WTC11 (cell line): ENCODE results near the gene MBD2. TPM values are rescaled to one million over a fixed set of nuclear protein-coding genes. Genes with fewer than 3 reads are reported as not detected.

Source experiments
- ATAC-seq: fragments of 200-7000 bp; cut with Tn5 transposase; 2 replicates; pipeline ENCODE4 v1.10.0; 2021; ENCODE audit warnings: mild to moderate bottlenecking, moderate library complexity
- CTCF ChIA-PET: fragments of 300-600 bp; sonication (Branson Sonifier 250); formaldehyde crosslinking; loops from one replicate; lab custom pipeline; 2021; ENCODE audit warnings: antibody characterized with exemption; lab: Charles Lee
- POLR2A ChIA-PET: fragments of 350-600 bp; sonication (Branson Sonifier 250); formaldehyde crosslinking; loops from one replicate; lab custom pipeline; 2021; ENCODE audit warnings: antibody characterized with exemption; lab: Charles Lee
- DNase-seq: peaks from one replicate; pipeline ENCODE4 v3.0.0; 2021; ENCODE audit warnings: low spot score
- H3K27ac Mint-ChIP-seq: 2 replicates; pipeline ENCODE4 v1.8.0; 2021; ENCODE audit warnings: mixed read lengths
- H3K27me3 Mint-ChIP-seq: 2 replicates; pipeline ENCODE4 v1.8.0; 2021; ENCODE audit warnings: low read depth, mild to moderate bottlenecking, moderate library complexity, mixed read lengths
- H3K36me3 Mint-ChIP-seq: 2 replicates; pipeline ENCODE4 v1.8.0; 2021; ENCODE audit warnings: mixed read lengths
- H3K4me1 Mint-ChIP-seq: 2 replicates; pipeline ENCODE4 v1.8.0; 2022; ENCODE audit warnings: mixed read lengths
- H3K4me3 Mint-ChIP-seq: 2 replicates; pipeline ENCODE4 v1.8.0; 2021; ENCODE audit warnings: mild to moderate bottlenecking, moderate library complexity, mixed read lengths
- H3K9me3 Mint-ChIP-seq: 2 replicates; pipeline ENCODE4 v1.8.0; 2021; ENCODE audit warnings: mixed read lengths
- CBFB ChIP-seq: sonication (generic); formaldehyde crosslinking; IDR thresholded peaks from 2 replicates; pipeline ENCODE4 v1.8.1; 2022; ENCODE audit warnings: mild to moderate bottlenecking, low read depth, missing genetic modification reagents
- ETV6 ChIP-seq: sonication (generic); formaldehyde crosslinking; IDR thresholded peaks from 2 replicates; pipeline ENCODE4 v1.8.1; 2022; ENCODE audit warnings: mild to moderate bottlenecking, missing genetic modification reagents
- FOXJ3 ChIP-seq: sonication (generic); formaldehyde crosslinking; IDR thresholded peaks from 2 replicates; pipeline ENCODE4 v1.9.0; 2021; ENCODE audit warnings: missing genetic modification reagents, mild to moderate bottlenecking, borderline replicate concordance
- FOXP1 ChIP-seq: sonication (generic); formaldehyde crosslinking; IDR thresholded peaks from 2 replicates; pipeline ENCODE4 v1.8.0; 2022; ENCODE audit warnings: missing genetic modification reagents, mild to moderate bottlenecking, moderate library complexity, borderline replicate concordance
- GRHL2 ChIP-seq: fragments of 250-450 bp; sonication (Bioruptor Pico); IDR thresholded peaks from 2 replicates; pipeline ENCODE4 v1.8.0; 2022; ENCODE audit warnings: mild to moderate bottlenecking, moderate library complexity; ENCODE audit not compliant: insufficient replicate concordance, severe bottlenecking
- IRF1 ChIP-seq: sonication (generic); formaldehyde crosslinking; IDR thresholded peaks from 2 replicates; pipeline ENCODE4 v1.8.0; 2023; ENCODE audit warnings: missing genetic modification reagents
- IRF2 ChIP-seq: sonication (generic); formaldehyde crosslinking; IDR thresholded peaks from 2 replicates; pipeline ENCODE4 v1.8.0; 2022; ENCODE audit warnings: low read depth, missing genetic modification reagents, borderline replicate concordance
- KAT7 ChIP-seq: sonication (generic); formaldehyde crosslinking; IDR thresholded peaks from 2 replicates; pipeline ENCODE4 v1.8.1; 2023; ENCODE audit warnings: missing genetic modification reagents, mild to moderate bottlenecking, borderline replicate concordance
- NFE2L1 ChIP-seq: sonication (generic); formaldehyde crosslinking; IDR thresholded peaks from 2 replicates; pipeline ENCODE4 v1.8.1; 2023; ENCODE audit warnings: missing genetic modification reagents
- NFYB ChIP-seq: sonication (generic); formaldehyde crosslinking; conservative IDR thresholded peaks from 2 replicates; pipeline ENCODE4 v1.8.0; 2022; ENCODE audit warnings: low read depth, missing genetic modification reagents
- NR2C2 ChIP-seq: sonication (generic); formaldehyde crosslinking; IDR thresholded peaks from 2 replicates; pipeline ENCODE4 v1.8.0; 2022; ENCODE audit warnings: mild to moderate bottlenecking, missing genetic modification reagents
- PRRX2 ChIP-seq: fragments of 250-450 bp; sonication (Bioruptor Pico); IDR thresholded peaks from 2 replicates; pipeline ENCODE4 v1.8.0; 2021; ENCODE audit warnings: mild to moderate bottlenecking
- SMAD4 ChIP-seq: sonication (generic); formaldehyde crosslinking; IDR thresholded peaks from 2 replicates; pipeline ENCODE4 v1.8.0; 2022; ENCODE audit warnings: mild to moderate bottlenecking, missing genetic modification reagents
- USF1 ChIP-seq: sonication (generic); formaldehyde crosslinking; IDR thresholded peaks from 2 replicates; pipeline ENCODE4 v1.8.0; 2022; ENCODE audit warnings: mild to moderate bottlenecking, missing genetic modification reagents
- ZBTB21 ChIP-seq: sonication (generic); formaldehyde crosslinking; IDR thresholded peaks from 2 replicates; pipeline ENCODE4 v1.8.1; 2023; ENCODE audit warnings: mild to moderate bottlenecking, missing genetic modification reagents, borderline replicate concordance
- ZNF232 ChIP-seq: sonication (generic); formaldehyde crosslinking; IDR thresholded peaks from 2 replicates; pipeline ENCODE4 v1.8.0; 2022; ENCODE audit warnings: mild to moderate bottlenecking, missing genetic modification reagents
- total RNA-seq: library from RNA; stranded (reverse); gene quantifications from 3 replicates; pipeline ENCODE4 v1.2.3, GENCODE V29; 2021
- TF ChIP-seq, protein P1 (sequence below): fragments of 250-450 bp; sonication (Bioruptor Pico); IDR thresholded peaks from 2 replicates; pipeline ENCODE4 v1.8.0; 2021; ENCODE audit warnings: mild to moderate bottlenecking
- TF ChIP-seq, protein P2 (sequence below): sonication (generic); formaldehyde crosslinking; IDR thresholded peaks from 2 replicates; pipeline ENCODE4 v1.8.0; 2022; ENCODE audit warnings: mild to moderate bottlenecking, missing genetic modification reagents
- TF ChIP-seq, protein P3 (sequence below): fragments of 250-450 bp; sonication (Bioruptor Pico); IDR thresholded peaks from 2 replicates; pipeline ENCODE4 v1.9.0; 2021; ENCODE audit warnings: mild to moderate bottlenecking
- TF ChIP-seq, protein P4 (sequence below): fragments of 250-450 bp; sonication (Bioruptor Pico); IDR thresholded peaks from 2 replicates; pipeline ENCODE4 v2.1.2; 2022; ENCODE audit warnings: mild to moderate bottlenecking, moderate library complexity
- TF ChIP-seq, protein P5 (sequence below): sonication (generic); formaldehyde crosslinking; IDR thresholded peaks from 2 replicates; pipeline ENCODE4 v1.8.0; 2022; ENCODE audit warnings: missing genetic modification reagents

MBD2 gene
- total RNA-seq, 1 experiment from 2014 or later = 42.7 TPM

DNA sequence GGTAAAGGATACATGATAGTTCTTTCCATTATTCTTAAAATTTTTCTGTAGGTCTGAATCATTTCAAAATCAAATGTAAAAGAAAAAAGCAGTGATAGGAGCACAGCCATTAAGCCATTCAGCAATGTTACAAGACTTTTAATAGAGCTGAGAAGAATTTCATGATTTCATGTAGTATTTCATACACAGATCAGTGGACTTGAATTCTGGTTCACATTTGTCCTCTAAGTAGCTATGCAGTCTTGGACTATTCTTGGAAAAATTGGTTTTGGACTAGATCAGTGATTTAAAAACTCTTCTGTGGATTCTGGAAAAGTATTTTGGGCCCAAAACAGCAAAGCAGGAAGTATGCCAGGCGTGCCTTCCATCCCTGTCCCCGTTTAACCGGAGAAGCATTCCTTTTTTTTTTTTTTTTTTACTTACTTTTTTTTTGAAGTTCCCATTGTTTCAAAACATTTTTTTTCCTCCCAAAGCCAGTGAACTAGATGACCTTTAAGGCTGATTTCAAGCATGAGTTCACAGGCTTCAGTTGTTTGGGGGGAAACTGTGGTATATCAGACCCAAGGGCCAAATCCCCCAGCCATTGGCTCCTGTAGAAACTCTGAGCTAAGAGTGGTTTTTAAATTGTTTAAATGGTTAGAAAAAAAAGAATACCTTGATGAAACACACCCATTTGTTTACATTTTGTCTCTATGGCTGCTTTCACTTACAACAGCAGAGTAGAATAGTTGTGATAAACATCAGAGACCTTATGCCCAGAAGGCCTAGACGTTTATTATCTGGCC is 27.3 kb upstream of the MBD2 start (continued):
- TF ChIP-seq, protein P1, sequence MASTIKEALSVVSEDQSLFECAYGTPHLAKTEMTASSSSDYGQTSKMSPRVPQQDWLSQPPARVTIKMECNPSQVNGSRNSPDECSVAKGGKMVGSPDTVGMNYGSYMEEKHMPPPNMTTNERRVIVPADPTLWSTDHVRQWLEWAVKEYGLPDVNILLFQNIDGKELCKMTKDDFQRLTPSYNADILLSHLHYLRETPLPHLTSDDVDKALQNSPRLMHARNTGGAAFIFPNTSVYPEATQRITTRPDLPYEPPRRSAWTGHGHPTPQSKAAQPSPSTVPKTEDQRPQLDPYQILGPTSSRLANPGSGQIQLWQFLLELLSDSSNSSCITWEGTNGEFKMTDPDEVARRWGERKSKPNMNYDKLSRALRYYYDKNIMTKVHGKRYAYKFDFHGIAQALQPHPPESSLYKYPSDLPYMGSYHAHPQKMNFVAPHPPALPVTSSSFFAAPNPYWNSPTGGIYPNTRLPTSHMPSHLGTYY = no peak
- TF ChIP-seq IRF2 (CRISPR knock-in tag) (no peak), CBFB (CRISPR knock-in tag) (no peak), USF1 (CRISPR knock-in tag) (no peak), ZBTB21 (no peak), ETV6 (CRISPR knock-in tag) (no peak), IRF1 (CRISPR knock-in tag) (no peak), NFE2L1 (CRISPR knock-in tag) (no peak), PRRX2 (CRISPR knock-in tag) (no peak), GRHL2 (CRISPR knock-in tag) (no peak), NFYB (CRISPR knock-in tag) (no peak), FOXJ3 (CRISPR knock-in tag) (no peak), ZNF232 (CRISPR knock-in tag) (no peak), SMAD4 (CRISPR knock-in tag) (no peak)

DNA sequence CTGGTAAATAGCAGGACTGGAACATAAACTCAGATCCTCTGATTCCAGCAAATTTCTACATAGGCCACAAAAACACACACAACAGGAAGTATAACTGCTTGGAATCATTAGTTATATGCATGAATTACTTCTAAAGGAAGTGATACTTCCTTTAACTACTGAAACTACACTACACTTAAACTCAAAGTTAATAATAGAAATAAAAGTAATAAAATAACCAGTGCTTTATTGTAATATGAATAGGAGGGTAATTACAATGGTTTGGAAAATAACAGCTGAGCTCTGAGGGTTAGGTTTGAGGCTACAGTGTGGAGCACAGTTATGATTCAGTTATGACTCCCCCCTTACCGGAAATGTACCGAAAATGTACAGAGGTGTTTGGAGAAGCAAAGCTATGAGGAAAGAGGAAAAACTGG is 26.4 kb upstream of the MBD2 start:
- peaks cover 7% of the 10 kb centered on the region for H3K9me3 Mint-ChIP-seq
- no peaks in the 10 kb centered on the region; the same call in 1 of the 2 replicates for H3K27me3 Mint-ChIP-seq
- DNase-seq (no peak), ATAC-seq (no peak)
- H3K4me1 Mint-ChIP-seq = peaks cover 62% of the 10 kb centered on the region
- H3K36me3 Mint-ChIP-seq = no peaks in the 10 kb centered on the region
- TF ChIP-seq NR2C2 (CRISPR knock-in tag) (no peak), KAT7 (CRISPR knock-in tag) (no peak), FOXP1 (CRISPR knock-in tag) (no peak)
- TF ChIP-seq, protein P2, sequence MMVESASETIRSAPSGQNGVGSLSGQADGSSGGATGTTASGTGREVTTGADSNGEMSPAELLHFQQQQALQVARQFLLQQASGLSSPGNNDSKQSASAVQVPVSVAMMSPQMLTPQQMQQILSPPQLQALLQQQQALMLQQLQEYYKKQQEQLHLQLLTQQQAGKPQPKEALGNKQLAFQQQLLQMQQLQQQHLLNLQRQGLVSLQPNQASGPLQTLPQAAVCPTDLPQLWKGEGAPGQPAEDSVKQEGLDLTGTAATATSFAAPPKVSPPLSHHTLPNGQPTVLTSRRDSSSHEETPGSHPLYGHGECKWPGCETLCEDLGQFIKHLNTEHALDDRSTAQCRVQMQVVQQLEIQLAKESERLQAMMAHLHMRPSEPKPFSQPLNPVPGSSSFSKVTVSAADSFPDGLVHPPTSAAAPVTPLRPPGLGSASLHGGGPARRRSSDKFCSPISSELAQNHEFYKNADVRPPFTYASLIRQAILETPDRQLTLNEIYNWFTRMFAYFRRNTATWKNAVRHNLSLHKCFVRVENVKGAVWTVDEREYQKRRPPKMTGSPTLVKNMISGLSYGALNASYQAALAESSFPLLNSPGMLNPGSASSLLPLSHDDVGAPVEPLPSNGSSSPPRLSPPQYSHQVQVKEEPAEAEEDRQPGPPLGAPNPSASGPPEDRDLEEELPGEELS (CRISPR knock-in tag) = no peak
- TF ChIP-seq, protein P3, sequence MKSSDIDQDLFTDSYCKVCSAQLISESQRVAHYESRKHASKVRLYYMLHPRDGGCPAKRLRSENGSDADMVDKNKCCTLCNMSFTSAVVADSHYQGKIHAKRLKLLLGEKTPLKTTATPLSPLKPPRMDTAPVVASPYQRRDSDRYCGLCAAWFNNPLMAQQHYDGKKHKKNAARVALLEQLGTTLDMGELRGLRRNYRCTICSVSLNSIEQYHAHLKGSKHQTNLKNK (CRISPR knock-in tag) = no peak
- TF ChIP-seq, protein P4, sequence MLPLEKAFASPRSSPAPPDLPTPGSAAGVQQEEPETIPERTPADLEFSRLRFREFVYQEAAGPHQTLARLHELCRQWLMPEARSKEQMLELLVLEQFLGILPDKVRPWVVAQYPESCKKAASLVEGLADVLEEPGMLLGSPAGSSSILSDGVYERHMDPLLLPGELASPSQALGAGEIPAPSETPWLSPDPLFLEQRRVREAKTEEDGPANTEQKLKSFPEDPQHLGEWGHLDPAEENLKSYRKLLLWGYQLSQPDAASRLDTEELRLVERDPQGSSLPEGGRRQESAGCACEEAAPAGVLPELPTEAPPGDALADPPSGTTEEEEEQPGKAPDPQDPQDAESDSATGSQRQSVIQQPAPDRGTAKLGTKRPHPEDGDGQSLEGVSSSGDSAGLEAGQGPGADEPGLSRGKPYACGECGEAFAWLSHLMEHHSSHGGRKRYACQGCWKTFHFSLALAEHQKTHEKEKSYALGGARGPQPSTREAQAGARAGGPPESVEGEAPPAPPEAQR (CRISPR knock-in tag) = no peak
- TF ChIP-seq, protein P5, sequence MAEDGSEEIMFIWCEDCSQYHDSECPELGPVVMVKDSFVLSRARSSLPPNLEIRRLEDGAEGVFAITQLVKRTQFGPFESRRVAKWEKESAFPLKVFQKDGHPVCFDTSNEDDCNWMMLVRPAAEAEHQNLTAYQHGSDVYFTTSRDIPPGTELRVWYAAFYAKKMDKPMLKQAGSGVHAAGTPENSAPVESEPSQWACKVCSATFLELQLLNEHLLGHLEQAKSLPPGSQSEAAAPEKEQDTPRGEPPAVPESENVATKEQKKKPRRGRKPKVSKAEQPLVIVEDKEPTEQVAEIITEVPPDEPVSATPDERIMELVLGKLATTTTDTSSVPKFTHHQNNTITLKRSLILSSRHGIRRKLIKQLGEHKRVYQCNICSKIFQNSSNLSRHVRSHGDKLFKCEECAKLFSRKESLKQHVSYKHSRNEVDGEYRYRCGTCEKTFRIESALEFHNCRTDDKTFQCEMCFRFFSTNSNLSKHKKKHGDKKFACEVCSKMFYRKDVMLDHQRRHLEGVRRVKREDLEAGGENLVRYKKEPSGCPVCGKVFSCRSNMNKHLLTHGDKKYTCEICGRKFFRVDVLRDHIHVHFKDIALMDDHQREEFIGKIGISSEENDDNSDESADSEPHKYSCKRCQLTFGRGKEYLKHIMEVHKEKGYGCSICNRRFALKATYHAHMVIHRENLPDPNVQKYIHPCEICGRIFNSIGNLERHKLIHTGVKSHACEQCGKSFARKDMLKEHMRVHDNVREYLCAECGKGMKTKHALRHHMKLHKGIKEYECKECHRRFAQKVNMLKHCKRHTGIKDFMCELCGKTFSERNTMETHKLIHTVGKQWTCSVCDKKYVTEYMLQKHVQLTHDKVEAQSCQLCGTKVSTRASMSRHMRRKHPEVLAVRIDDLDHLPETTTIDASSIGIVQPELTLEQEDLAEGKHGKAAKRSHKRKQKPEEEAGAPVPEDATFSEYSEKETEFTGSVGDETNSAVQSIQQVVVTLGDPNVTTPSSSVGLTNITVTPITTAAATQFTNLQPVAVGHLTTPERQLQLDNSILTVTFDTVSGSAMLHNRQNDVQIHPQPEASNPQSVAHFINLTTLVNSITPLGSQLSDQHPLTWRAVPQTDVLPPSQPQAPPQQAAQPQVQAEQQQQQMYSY (CRISPR knock-in tag) = no peak
- ChIA-PET CTCF (interaction anchor here (0.6 kb wide), 1 partner anchor 75 kb away, joined by 4 read pairs; no protein-coding TSS in a partner anchor), POLR2A (no interaction called here)
- H3K27ac Mint-ChIP-seq = no peak overlapping the region
- no peak overlapping the region for H3K4me3 Mint-ChIP-seq
